ENCODE measurements around the gene SEPTIN3. TPM values are rescaled to one million over a fixed set of nuclear protein-coding genes. Genes with fewer than 3 reads are reported as not detected.
"Not testable (repeated sequence)": the region's sequence is repeated elsewhere in the genome, so short reads cannot be mapped to it uniquely, and the experiment has no call there.

SEPTIN3 gene
- total RNA-seq, 1 donor from 2014 or later, result not detected

GRCh38 chr22:41946629-41947423, 22.4 kb upstream of the SEPTIN3 start, which contains the start of gene CENPM:
CENPM (minus strand) TSS chr22:41947152; CDS start chr22:41947076, 76 bp downstream.
- Histone ChIP-seq H3K9me3 (replicated peaks) (no peaks in the 10 kb centered on the region), H3K27ac (replicated peaks) (peak within 1 kb of the TSS; percentile 59), H3K4me3 (peak within 1 kb of the TSS; percentile 87), H3K27me3 (ENCODE audit: low read depth) (peaks cover 12% of the 10 kb centered on the region), H3K4me1 (peaks cover 18% of the 10 kb centered on the region), H3K36me3 (no peaks in the 10 kb centered on the region)
- no peak for TF ChIP-seq CTCF (IDR thresholded peaks at IDR 0.05; ENCODE audit: borderline replicate concordance)
- intact Hi-C loops (cut with micrococcal nuclease), result no loop called here
- DNase-seq, result peak; percentile 92

- DNase-seq, result no peak
- peak overlapping the region; percentile 59 for H3K27ac ChIP-seq (replicated peaks)
- intact Hi-C loops (cut with micrococcal nuclease), result no loop called here
These were observed 21.7 kb upstream of the SEPTIN3 start for GRCh38 chr22:41947424-41948080.

GRCh38 chr22:41948142-41948541, 21.1 kb upstream of the SEPTIN3 start:
- Histone ChIP-seq H3K4me1 (peaks cover 18% of the 10 kb centered on the region), H3K27ac (replicated peaks) (no peak overlapping the region), H3K36me3 (no peaks in the 10 kb centered on the region), H3K9me3 (replicated peaks) (no peaks in the 10 kb centered on the region), H3K4me3 (no peak overlapping the region), H3K27me3 (ENCODE audit: low read depth) (peaks cover 19% of the 10 kb centered on the region)
- TF ChIP-seq CTCF (IDR thresholded peaks at IDR 0.05; ENCODE audit: borderline replicate concordance), result no peak
- intact Hi-C loops (cut with micrococcal nuclease), result no loop called here
- no peak for DNase-seq

More at GRCh38 chr22:41947424-41948080, 21.7 kb upstream of the SEPTIN3 start:
- Histone ChIP-seq H3K36me3 (no peaks in the 10 kb centered on the region), H3K9me3 (replicated peaks) (no peaks in the 10 kb centered on the region), H3K4me1 (peaks cover 18% of the 10 kb centered on the region), H3K27me3 (ENCODE audit: low read depth) (peaks cover 18% of the 10 kb centered on the region), H3K4me3 (peak overlapping the region; percentile 87)
- no peak for TF ChIP-seq CTCF (IDR thresholded peaks at IDR 0.05; ENCODE audit: borderline replicate concordance)

GRCh38 chr22:41948928-41949296, 20.3 kb upstream of the SEPTIN3 start:
- DNase-seq; H3K36me3 ChIP-seq; H3K9me3 ChIP-seq (replicated peaks); H3K4me3 ChIP-seq; H3K27ac ChIP-seq (replicated peaks); intact Hi-C loops (cut with micrococcal nuclease): not testable (repeated sequence)
- peaks cover 18% of the 10 kb centered on the region for H3K4me1 ChIP-seq
- peaks cover 22% of the 10 kb centered on the region for H3K27me3 ChIP-seq (ENCODE audit: low read depth)

GRCh38 chr22:41949297-41949965, 19.8 kb upstream of the SEPTIN3 start:
- Histone ChIP-seq H3K27me3 (ENCODE audit: low read depth) (peaks cover 26% of the 10 kb centered on the region), H3K9me3 (replicated peaks) (no peaks in the 10 kb centered on the region), H3K4me1 (peaks cover 18% of the 10 kb centered on the region), H3K27ac (replicated peaks) (no peak overlapping the region), H3K36me3 (no peaks in the 10 kb centered on the region), H3K4me3 (no peak overlapping the region)
- no peak for TF ChIP-seq CTCF (IDR thresholded peaks at IDR 0.05; ENCODE audit: borderline replicate concordance)
- intact Hi-C loops (cut with micrococcal nuclease), result no loop called here
- DNase-seq, result no peak
